K562 (cell line): ENCODE measurements around the gene GFRAL. TPM values are rescaled to one million over a fixed set of nuclear protein-coding genes. Genes with fewer than 3 reads are reported as not detected.

ENCODE experiments used
- ATAC-seq: fragments of 200-7000 bp; cut with Tn5 transposase; 3 replicates; pipeline ENCODE4 v1.9.1; 2020; ENCODE audit warnings: moderate library complexity
- BruUV-seq: library from RNA; stranded (reverse); fragments of 400-500 nt; replicated peaks from 2 replicates; lab custom pipeline; 2021; lab: Mats Ljungman, UMichigan
- CTCF ChIA-PET: fragments of 300-600 bp; formaldehyde crosslinking; extraction: SDS; loops from one replicate; lab custom pipeline; 2021; ENCODE audit warnings: low intra/inter-chr PET ratio; lab: Yijun Ruan, JAX
- POLR2A ChIA-PET: fragments of 300-600, 350-650 bp; sonication (Branson Sonifier 250); formaldehyde crosslinking; extraction: SDS; loops from one replicate; lab custom pipeline; 2021; ENCODE audit warnings: antibody characterized with exemption, inconsistent platforms; lab: Yijun Ruan, JAX
- DNase-seq, 4 experiments: peaks; one replicate each; pipeline versions ENCODE4 v3.0.0 to v3.0.0-alpha.2; 2011 to 2018; ENCODE audit warnings: low spot score in 3 of 4, mixed read lengths in 3 of 4; ENCODE audit errors: extremely low read depth in 1 of 4
- FAIRE-seq: peaks from 2 replicates; lab custom pipeline; 2011; peaks lifted over from hg19 to GRCh38; lab: Jason Lieb, UNC
- H2AFZ ChIP-seq: 2 replicates; pipeline ENCODE4 v1.6.0; 2011; ENCODE audit warnings: low read depth, low read length, control low read depth, inconsistent platforms
- H3K27ac ChIP-seq: fragments of 200-600 bp; 3 replicates; pipeline ENCODE4 v1.8.0; 2011; ENCODE audit warnings: low read depth, mild to moderate bottlenecking, control low read depth, inconsistent platforms, low read length, moderate library complexity, mixed read lengths; ENCODE audit errors: extremely low read depth
- H3K27me3 ChIP-seq, 2 experiments: fragments of 300-600 bp in 1 of 2; 2 replicates in 1 of 2; 3 replicates in 1 of 2; pipeline versions ENCODE4 v1.6.0 to v1.8.0; 2011; ENCODE audit warnings: inconsistent platforms in 2 of 2, low read length in 2 of 2, mild to moderate bottlenecking in 1 of 2, mixed read lengths in 1 of 2, moderate library complexity in 1 of 2; ENCODE audit not compliant: control insufficient read depth in 2 of 2, insufficient read depth in 2 of 2
- H3K36me3 ChIP-seq: fragments of 300-600 bp; 3 replicates; pipeline ENCODE4 v1.8.0; 2011; ENCODE audit warnings: mild to moderate bottlenecking, low read length, inconsistent platforms; ENCODE audit not compliant: control insufficient read depth, insufficient read depth
- H3K4me1 ChIP-seq, 2 experiments: fragments of 200-600 bp in 1 of 2; replicated peaks in 1 of 2; 2 replicates in 1 of 2; 3 replicates in 1 of 2; pipeline versions ENCODE4 v1.5.1 to v1.8.0; 2011; ENCODE audit warnings: inconsistent platforms in 2 of 2, low read length in 2 of 2, mild to moderate bottlenecking in 1 of 2, mixed read lengths in 1 of 2, moderate library complexity in 1 of 2; ENCODE audit not compliant: control insufficient read depth in 2 of 2, insufficient read depth in 2 of 2
- H3K4me2 ChIP-seq: 2 replicates; pipeline ENCODE4 v1.6.1; 2011; ENCODE audit warnings: low read length, control low read depth, inconsistent platforms, mixed read lengths; ENCODE audit not compliant: insufficient read depth
- H3K4me3 ChIP-seq: fragments of 200-600 bp; sonication (generic), shearing (Covaris generic); 2 replicates; pipeline ENCODE4 v1.5.1; 2016; ENCODE audit warnings: control low read depth, inconsistent platforms
- H3K79me2 ChIP-seq: fragments of 200-600 bp; 3 replicates; pipeline ENCODE4 v1.8.0; 2011; ENCODE audit warnings: low read length, inconsistent platforms; ENCODE audit not compliant: control insufficient read depth, insufficient read depth
- H3K9ac ChIP-seq, 2 experiments: 2 replicates each; pipeline versions ENCODE4 v1.6.0 to v1.6.1; 2011; ENCODE audit warnings: low read depth in 2 of 2, low read length in 2 of 2, control low read depth in 1 of 2, inconsistent platforms in 1 of 2, mild to moderate bottlenecking in 1 of 2, mixed read lengths in 1 of 2; ENCODE audit not compliant: insufficient read depth in 1 of 2
- H3K9me1 ChIP-seq: one replicate; pipeline ENCODE4 v1.6.0; 2011; ENCODE audit warnings: inconsistent platforms, mild to moderate bottlenecking, low read length, moderate library complexity; ENCODE audit not compliant: control insufficient read depth, insufficient read depth
- H3K9me3 ChIP-seq: replicated peaks from 2 replicates; pipeline ENCODE4 v1.5.1; 2011; ENCODE audit warnings: low read depth, low read length, inconsistent platforms; ENCODE audit not compliant: control insufficient read depth, insufficient read depth
- H4K20me1 ChIP-seq: replicated peaks from 2 replicates; pipeline ENCODE4 v1.6.1; 2011; ENCODE audit warnings: low read length, inconsistent platforms, mixed read lengths; ENCODE audit not compliant: control insufficient read depth, insufficient read depth
- ARHGAP35 ChIP-seq: fragments of 450-650 bp; IDR thresholded peaks from 2 replicates; pipeline ENCODE4 v1.6.1; 2018; ENCODE audit not compliant: partially characterized antibody
- BRCA1 ChIP-seq, 2 experiments: fragments of 450-650 bp in 1 of 2; sonication (generic) in 1 of 2; formaldehyde crosslinking in 1 of 2; IDR thresholded peaks; 2 replicates each; pipeline versions ENCODE4 v1.5.0 to v1.6.1; 2017 to 2020; ENCODE audit warnings: mild to moderate bottlenecking in 1 of 2, missing genetic modification reagents in 1 of 2
- FOXP1 ChIP-seq: sonication (generic); formaldehyde crosslinking; IDR thresholded peaks from 2 replicates; pipeline ENCODE4 v1.8.0; 2022; ENCODE audit warnings: mild to moderate bottlenecking, missing genetic modification reagents
- HNRNPUL1 ChIP-seq: fragments of 200-400 bp; formaldehyde crosslinking; IDR thresholded peaks from 2 replicates; pipeline ENCODE4 v1.6.1; 2017; ENCODE audit warnings: low read length
- MECOM ChIP-seq: fragments of 250-450 bp; sonication (Bioruptor Pico); IDR thresholded peaks from 2 replicates; pipeline ENCODE4 v1.8.0; 2022; ENCODE audit warnings: inconsistent platforms
- RBM34 ChIP-seq: fragments of 200-400 bp; formaldehyde crosslinking; IDR thresholded peaks from 2 replicates; pipeline ENCODE4 v1.6.1; 2018; ENCODE audit warnings: low read length, borderline replicate concordance; ENCODE audit not compliant: insufficient read depth
- WGBS: fragments of 100-300 bp; shearing (Covaris generic); methylation state at CpG from one replicate; pipeline ENCODE4 v1.1.6; 2016; ENCODE audit warnings: low coverage, mixed read lengths; ENCODE audit not compliant: insufficient coverage; ENCODE audit errors: missing lambda C conversion rate; 5-methylcytosine and 5-hydroxymethylcytosine counted together
- in situ Hi-C: fragments of 300-500 bp; cut with MboI; formaldehyde crosslinking; loops from 4 replicates; pipeline ENCODE4 v1.15.0; 2018; ENCODE audit warnings: inconsistent platforms, mixed read lengths
- intact Hi-C: fragments of 100-400 bp; cut with micrococcal nuclease; formaldehyde crosslinking; loops from 2 replicates; pipeline ENCODE4 v1.14.2; 2022
- polyA plus RNA-seq, 8 experiments: library from polyadenylated mRNA; depleted of rRNA in 4 of 8; stranded (reverse) in 5 of 8; unstranded in 3 of 8; fragments of >200 nt; fragmentation: Nextera tagmentation in 2 of 8; fragmentation: Illumina TruSeq in 1 of 8; extraction: Ambion mirVana in 2 of 8; extraction: Trizol in 1 of 8; gene quantifications; 2 replicates each; pipeline versions ENCODE4 v1.2.1 to v1.2.3, GENCODE V29; 2011 to 2014; ENCODE audit warnings: inconsistent platforms in 1 of 8, missing spikeins in 1 of 8
- total RNA-seq, 7 experiments: library from RNA; depleted of rRNA in 6 of 7; stranded (reverse); fragments of >200 nt in 6 of 7; fragmentation: Illumina TruSeq in 2 of 7; extraction: Trizol in 2 of 7; gene quantifications; 2 replicates each; pipeline versions ENCODE4 v1.2.1 to v1.2.3, GENCODE V29; 2011 to 2021; ENCODE audit warnings: low replicate concordance in 1 of 7
- TF ChIP-seq, protein P1 (sequence below), 3 experiments: fragments of 200-800 bp in 1 of 3; sonication (Bioruptor generic) in 1 of 3; sonication (generic) in 1 of 3; formaldehyde crosslinking in 1 of 3; IDR thresholded peaks; 2 replicates each; pipeline versions ENCODE4 v1.6.1 to v1.8.0; 2016 to 2022; ENCODE audit warnings: mild to moderate bottlenecking in 2 of 3, missing compliant biosample characterization in 2 of 3, missing genetic modification characterization in 2 of 3, missing genetic modification reagents in 1 of 3
- TF ChIP-seq, protein P2 (sequence below): sonication (generic); IDR thresholded peaks from 2 replicates; pipeline ENCODE4 v1.6.1; 2016
- TF ChIP-seq, protein P3 (sequence below): fragments of 250-450 bp; sonication (Bioruptor Pico); IDR thresholded peaks from 2 replicates; pipeline ENCODE4 v1.5.0; 2022; ENCODE audit warnings: mild to moderate bottlenecking

Gene GFRAL
- total and polyA plus RNA-seq, 9 of the 15 experiments (the other 6 are each of a cell fraction or from before 2014, with no cell fraction given), result not detected

DNA sequence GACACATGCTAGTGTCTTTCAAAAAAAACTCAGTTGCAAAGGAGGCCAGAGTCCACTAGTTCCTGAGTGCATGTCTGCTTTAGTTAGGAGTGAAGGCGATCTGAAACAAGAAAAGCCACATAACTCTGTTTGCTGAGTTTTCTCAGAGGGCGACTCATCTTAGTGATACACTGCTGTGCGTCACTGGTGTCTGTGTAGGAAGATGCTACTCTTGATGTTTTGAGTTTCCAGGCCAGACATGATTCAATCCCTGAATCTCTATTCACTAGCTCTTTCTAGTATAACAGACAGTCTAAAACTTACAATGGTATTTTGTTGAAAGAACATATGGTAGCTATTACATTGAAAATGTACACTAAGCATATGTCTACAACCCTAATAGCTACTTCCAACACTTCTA is 60.9 kb downstream of the GFRAL start:
- CTCF ChIA-PET, result no interaction called here
- Histone ChIP-seq H3K36me3 (no peaks in the 10 kb centered on the region), H3K4me1 (no peaks in the 10 kb centered on the region), H3K9ac (no peak overlapping the region), H3K9me3 (no peaks in the 10 kb centered on the region; the same call in 1 of the 2 replicates), H3K27me3 (no peaks in the 10 kb centered on the region), H3K4me2 (no peak overlapping the region), H2AFZ (no peak overlapping the region), H3K79me2 (no peaks in the 10 kb centered on the region), H3K4me3 (no peak overlapping the region), H3K9me1 (no peaks in the 10 kb centered on the region), H3K27ac (no peak overlapping the region), H4K20me1 (no peaks in the 10 kb centered on the region)
- no TSS peak for BruUV-seq
- TF ChIP-seq, protein P1, sequence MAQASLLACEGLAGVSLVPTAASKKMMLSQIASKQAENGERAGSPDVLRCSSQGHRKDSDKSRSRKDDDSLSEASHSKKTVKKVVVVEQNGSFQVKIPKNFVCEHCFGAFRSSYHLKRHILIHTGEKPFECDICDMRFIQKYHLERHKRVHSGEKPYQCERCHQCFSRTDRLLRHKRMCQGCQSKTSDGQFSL (CRISPR knock-in tag; IDR thresholded peaks at IDR 0.05), result no peak
- TF ChIP-seq, protein P1 (tag; IDR thresholded peaks at IDR 0.05), result no peak
- TF ChIP-seq BRCA1 (IDR thresholded peaks at IDR 0.05), result no peak
- no peak for TF ChIP-seq BRCA1 (CRISPR knock-in tag; IDR thresholded peaks at IDR 0.05)
- TF ChIP-seq, protein P2, sequence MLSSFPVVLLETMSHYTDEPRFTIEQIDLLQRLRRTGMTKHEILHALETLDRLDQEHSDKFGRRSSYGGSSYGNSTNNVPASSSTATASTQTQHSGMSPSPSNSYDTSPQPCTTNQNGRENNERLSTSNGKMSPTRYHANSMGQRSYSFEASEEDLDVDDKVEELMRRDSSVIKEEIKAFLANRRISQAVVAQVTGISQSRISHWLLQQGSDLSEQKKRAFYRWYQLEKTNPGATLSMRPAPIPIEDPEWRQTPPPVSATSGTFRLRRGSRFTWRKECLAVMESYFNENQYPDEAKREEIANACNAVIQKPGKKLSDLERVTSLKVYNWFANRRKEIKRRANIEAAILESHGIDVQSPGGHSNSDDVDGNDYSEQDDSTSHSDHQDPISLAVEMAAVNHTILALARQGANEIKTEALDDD, result no peak
- TF ChIP-seq, protein P3, sequence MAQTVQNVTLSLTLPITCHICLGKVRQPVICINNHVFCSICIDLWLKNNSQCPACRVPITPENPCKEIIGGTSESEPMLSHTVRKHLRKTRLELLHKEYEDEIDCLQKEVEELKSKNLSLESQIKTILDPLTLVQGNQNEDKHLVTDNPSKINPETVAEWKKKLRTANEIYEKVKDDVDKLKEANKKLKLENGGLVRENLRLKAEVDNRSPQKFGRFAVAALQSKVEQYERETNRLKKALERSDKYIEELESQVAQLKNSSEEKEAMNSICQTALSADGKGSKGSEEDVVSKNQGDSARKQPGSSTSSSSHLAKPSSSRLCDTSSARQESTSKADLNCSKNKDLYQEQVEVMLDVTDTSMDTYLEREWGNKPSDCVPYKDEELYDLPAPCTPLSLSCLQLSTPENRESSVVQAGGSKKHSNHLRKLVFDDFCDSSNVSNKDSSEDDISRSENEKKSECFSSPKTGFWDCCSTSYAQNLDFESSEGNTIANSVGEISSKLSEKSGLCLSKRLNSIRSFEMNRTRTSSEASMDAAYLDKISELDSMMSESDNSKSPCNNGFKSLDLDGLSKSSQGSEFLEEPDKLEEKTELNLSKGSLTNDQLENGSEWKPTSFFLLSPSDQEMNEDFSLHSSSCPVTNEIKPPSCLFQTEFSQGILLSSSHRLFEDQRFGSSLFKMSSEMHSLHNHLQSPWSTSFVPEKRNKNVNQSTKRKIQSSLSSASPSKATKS (CRISPR knock-in tag), result no peak
- TF ChIP-seq HNRNPUL1, result no peak
- TF ChIP-seq MECOM, result no peak
- no peak for TF ChIP-seq FOXP1 (CRISPR knock-in tag)
- no peak for TF ChIP-seq ARHGAP35
- no peak for TF ChIP-seq RBM34
- ATAC-seq (no peak), DNase-seq (no peak), FAIRE-seq (no peak)
- POLR2A ChIA-PET, result no interaction called here
- in situ Hi-C loops, result no loop called here
- WGBS, result 0% methylated on average over 3 of the region's 3 CpGs
- intact Hi-C loops, result no loop called here
